ENCODE results near the gene ITGA11. TPM values are rescaled to one million over a fixed set of nuclear protein-coding genes. Genes with fewer than 3 reads are reported as not detected.

Gene ITGA11
- total and polyA plus RNA-seq, 2 of the 4 experiments (the other 2 are of a cell fraction) = 4.1 to 6.6 TPM

DNA sequence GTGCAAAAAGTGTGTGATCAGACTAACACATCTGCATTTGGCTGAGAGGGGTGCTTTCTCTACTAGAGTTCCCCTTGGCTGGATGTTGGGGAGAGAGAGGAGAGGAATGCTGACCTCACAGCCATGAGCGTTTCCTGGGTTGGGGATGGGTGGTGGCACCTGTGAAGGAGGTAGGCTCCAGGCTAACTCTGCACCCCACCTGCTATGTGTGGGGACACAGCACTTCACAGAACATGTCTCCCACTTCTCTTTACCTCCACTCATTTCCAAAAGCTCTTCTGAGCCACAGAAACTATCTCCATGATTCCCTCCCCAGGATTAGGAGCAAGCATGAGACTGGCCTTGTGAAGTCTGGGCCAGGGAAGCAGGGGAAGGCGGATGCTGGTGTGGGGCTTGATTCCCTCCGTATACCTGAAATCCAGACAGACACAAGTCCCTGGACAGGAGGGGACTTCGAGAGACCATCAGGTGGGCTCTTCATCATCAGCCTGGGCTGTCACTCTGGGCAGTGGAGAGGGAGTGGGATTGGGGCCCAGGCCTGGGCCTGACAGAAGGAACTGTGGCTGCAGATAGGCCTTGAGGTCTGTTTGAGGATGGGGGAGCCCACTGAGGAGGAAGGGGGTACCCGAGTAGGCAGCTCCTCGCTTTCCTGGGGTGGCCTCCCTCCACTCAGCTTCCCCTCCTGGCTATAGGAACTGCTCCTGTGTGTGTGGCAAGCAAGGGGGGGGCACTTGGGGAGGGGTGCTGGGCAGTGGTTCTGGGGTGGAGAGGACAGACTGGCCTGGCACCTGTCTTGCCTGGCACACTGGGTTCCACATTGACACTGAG lies 113.7 kb downstream of the ITGA11 start (continued):
- no peak for TF ChIP-seq USF2 (IDR thresholded peaks at IDR 0.05; ENCODE audit: low read depth, low read length)
- no peak for TF ChIP-seq RCOR1 (IDR thresholded peaks at IDR 0.05; ENCODE audit: insufficient replicate concordance, low read length)
- TF ChIP-seq NFE2L2 (IDR thresholded peaks at IDR 0.05; ENCODE audit: low read depth, low read length) = no peak
- no peak for TF ChIP-seq BHLHE40 (IDR thresholded peaks at IDR 0.05; ENCODE audit: low read depth, low read length)
- TF ChIP-seq MAFK (IDR thresholded peaks at IDR 0.05; ENCODE audit: low read depth, low read length) = no peak

Measured in IMR-90 (cell line).